GOT3 (cell line): ENCODE results near the gene GAD1.

Experiments
- DNase-seq: peaks from one replicate; lab custom pipeline; 2025; ENCODE audit warnings: mixed read lengths; lab: John Stamatoyannopoulos, UW

Gene GAD1

DNA sequence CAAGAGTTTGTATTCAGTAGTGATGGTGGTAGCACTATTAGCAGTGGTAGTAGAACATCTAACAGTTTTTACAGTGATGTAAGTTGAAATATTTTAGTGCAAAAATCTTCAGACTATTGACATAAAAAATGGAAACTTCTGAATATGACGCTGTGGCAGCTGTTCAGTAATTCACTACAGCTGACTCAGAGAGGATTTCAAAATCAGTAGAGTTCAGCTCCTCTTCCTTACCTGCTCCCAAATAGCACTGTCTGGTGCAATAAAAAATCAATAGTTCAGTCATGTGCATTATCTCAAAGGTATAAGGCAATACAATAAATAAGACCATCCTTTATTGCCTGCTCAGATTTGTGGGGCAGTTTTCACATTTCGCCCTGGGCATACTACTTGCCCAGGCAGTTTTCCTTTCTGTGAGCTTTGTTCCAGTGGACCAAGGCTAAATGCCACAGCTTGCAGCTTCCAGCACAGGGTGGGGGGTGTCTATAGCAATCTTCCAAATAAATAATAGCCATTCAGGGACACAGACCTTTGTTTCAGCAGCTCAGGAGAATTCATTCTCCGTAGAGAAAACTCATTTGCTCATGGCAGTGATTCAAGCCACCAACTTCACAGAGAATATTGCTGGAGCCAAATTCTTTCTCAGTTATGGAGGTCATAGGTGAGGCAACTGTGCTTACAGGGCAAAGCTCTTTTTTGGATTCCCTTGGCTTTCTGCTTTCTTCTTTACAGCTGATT, 78.5 kb downstream of the GAD1 start:
- no peak for DNase-seq

- DNase-seq: no peak
Observed at GRCh38 chr2:170896622-170897021, 79.9 kb downstream of the GAD1 start.

DNA sequence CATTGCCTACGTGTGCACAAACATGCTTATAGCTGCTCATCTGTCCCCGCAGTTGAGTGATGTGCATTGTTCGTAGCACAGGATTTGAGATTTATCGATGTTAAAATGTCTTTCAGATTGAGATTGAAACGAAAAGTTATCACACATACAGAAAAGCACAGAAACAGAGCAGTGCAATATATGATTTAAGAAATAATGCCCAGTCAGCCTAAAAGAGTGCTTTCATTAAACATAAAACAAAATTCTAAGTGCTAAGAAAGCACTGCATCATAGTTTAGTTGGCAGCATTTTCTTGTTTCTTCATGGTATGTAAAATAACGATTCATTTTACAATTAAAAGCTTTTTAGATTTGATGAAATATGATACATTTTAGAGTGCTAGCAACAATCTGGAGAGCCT, 80.4 kb downstream of the GAD1 start:
- no peak for DNase-seq

DNA sequence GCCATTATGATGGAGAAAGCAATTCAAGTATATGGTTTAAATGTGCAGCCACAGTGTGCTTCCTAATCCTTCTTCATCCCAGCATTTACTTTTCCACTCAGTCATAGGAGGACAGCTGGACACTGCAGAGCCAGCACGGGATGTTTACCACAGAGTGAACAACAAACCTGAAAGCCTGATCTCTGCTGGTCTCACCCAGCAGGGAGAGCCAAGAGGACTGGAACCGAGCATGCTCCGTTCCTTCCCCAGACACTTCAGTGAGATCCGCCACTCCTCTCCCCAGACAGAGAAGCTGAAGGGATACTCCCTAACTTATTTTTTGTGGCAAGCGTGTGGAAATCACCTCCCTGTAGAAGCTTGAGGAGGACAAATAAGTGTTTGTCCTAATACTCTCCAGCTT, 89.2 kb downstream of the GAD1 start:
- no peak for DNase-seq
